Neural cell (in vitro differentiated cells): Measurements from ENCODE around the gene CHN1. TPM values are rescaled to one million over a fixed set of nuclear protein-coding genes. Genes with fewer than 3 reads are reported as not detected.

Experiments
- H2AFZ ChIP-seq: fragments of 200-600, 300-800 bp; sonication (generic), shearing (Covaris generic); 2 replicates; pipeline ENCODE4 v1.6.0; 2014; ENCODE audit warnings: low read depth, mild to moderate bottlenecking, antibody characterized with exemption, low read length, moderate library complexity
- H3F3A ChIP-seq: fragments of 200-600 bp; shearing (Covaris generic); 2 replicates; pipeline ENCODE4 v1.6.1; 2016; ENCODE audit warnings: mild to moderate bottlenecking, moderate library complexity, mixed read lengths, antibody characterized with exemption, low read length; ENCODE audit not compliant: insufficient read depth, poor library complexity, severe bottlenecking
- H3K27ac ChIP-seq: fragments of 200-600, 300-800 bp; sonication (generic), shearing (Covaris generic); 2 replicates; pipeline ENCODE4 v1.5.1; 2014; ENCODE audit warnings: mild to moderate bottlenecking, low read length, moderate library complexity
- H3K27me3 ChIP-seq: fragments of 300-800, 200-600 bp; sonication (generic), shearing (Covaris generic); 2 replicates; pipeline ENCODE4 v1.6.0; 2014; ENCODE audit warnings: mild to moderate bottlenecking, low read depth, low read length, moderate library complexity; ENCODE audit not compliant: insufficient read depth
- H3K36me3 ChIP-seq: fragments of 300-800, 200-600 bp; sonication (generic), shearing (Covaris generic); 2 replicates; pipeline ENCODE4 v1.5.1; 2014; ENCODE audit warnings: mild to moderate bottlenecking, antibody characterized with exemption, low read length, moderate library complexity; ENCODE audit not compliant: insufficient read depth
- H3K4me2 ChIP-seq: fragments of 300-800, 200-600 bp; sonication (generic), shearing (Covaris generic); 2 replicates; pipeline ENCODE4 v1.6.0; 2014; ENCODE audit warnings: mild to moderate bottlenecking, low read length
- H3K4me3 ChIP-seq: fragments of 300-800, 200-600 bp; sonication (generic), shearing (Covaris generic); 2 replicates; pipeline ENCODE4 v1.5.1; 2014; ENCODE audit warnings: mild to moderate bottlenecking, low read length, moderate library complexity
- H3K79me2 ChIP-seq: fragments of 200-600 bp; shearing (Covaris generic); replicated peaks from 2 replicates; pipeline ENCODE4 v1.6.0; 2014; ENCODE audit warnings: mild to moderate bottlenecking, low read length, moderate library complexity; ENCODE audit not compliant: insufficient read depth
- H3K9ac ChIP-seq: fragments of 300-800, 200-600 bp; sonication (generic), shearing (Covaris generic); 2 replicates; pipeline ENCODE4 v1.6.1; 2016; ENCODE audit warnings: mild to moderate bottlenecking, low read length, mixed read lengths
- H3K9me2 ChIP-seq: fragments of 200-600 bp; shearing (Covaris generic); 2 replicates; pipeline ENCODE4 v1.6.1; 2016; ENCODE audit warnings: mild to moderate bottlenecking, low read length, mixed read lengths; ENCODE audit not compliant: insufficient read depth
- H3K9me3 ChIP-seq: fragments of 200-600, 300-800 bp; sonication (generic), shearing (Covaris generic); 2 replicates; pipeline ENCODE4 v1.6.1; 2016; ENCODE audit warnings: mild to moderate bottlenecking, mixed run types, low read length, moderate library complexity, mixed read lengths
- H4K20me1 ChIP-seq: fragments of 200-600 bp; shearing (Covaris generic); 2 replicates; pipeline ENCODE4 v1.6.1; 2016; ENCODE audit warnings: mild to moderate bottlenecking, mixed run types; ENCODE audit not compliant: insufficient read depth
- EP300 ChIP-seq: fragments of 450-650 bp; conservative IDR thresholded peaks from 2 replicates; pipeline ENCODE4 v1.6.1; 2014; ENCODE audit warnings: antibody characterized with exemption, mild to moderate bottlenecking, moderate library complexity; ENCODE audit not compliant: poor library complexity, severe bottlenecking
- EZH2 ChIP-seq: fragments of 200-600, 300-800 bp; shearing (Covaris generic), sonication (generic); IDR thresholded peaks from 2 replicates; pipeline ENCODE4 v1.6.1; 2014; ENCODE audit warnings: antibody characterized with exemption, low read length, borderline replicate concordance, mild to moderate bottlenecking; ENCODE audit not compliant: insufficient read depth, poor library complexity, severe bottlenecking
- MXI1 ChIP-seq: fragments of 450-650 bp; conservative IDR thresholded peaks from 2 replicates; pipeline ENCODE4 v1.6.1; 2014; ENCODE audit warnings: antibody characterized with exemption, mild to moderate bottlenecking; ENCODE audit not compliant: poor library complexity, severe bottlenecking
- POLR2AphosphoS5 ChIP-seq: IDR thresholded peaks from 2 replicates; pipeline ENCODE4 v1.6.1; 2012
- RAD21 ChIP-seq: fragments of 450-650 bp; conservative IDR thresholded peaks from 2 replicates; pipeline ENCODE4 v1.6.1; 2014; ENCODE audit warnings: antibody characterized with exemption, mild to moderate bottlenecking, moderate library complexity
- SMC3 ChIP-seq: fragments of 450-650 bp; conservative IDR thresholded peaks from 2 replicates; pipeline ENCODE4 v1.6.1; 2014; ENCODE audit warnings: antibody characterized with exemption, mild to moderate bottlenecking, moderate library complexity; ENCODE audit not compliant: poor library complexity
- TAF1 ChIP-seq: IDR thresholded peaks from 2 replicates; pipeline ENCODE4 v1.6.1; 2012; ENCODE audit warnings: low read depth
- polyA plus RNA-seq: library from polyadenylated mRNA; depleted of rRNA; stranded (reverse); fragments of >200 nt; gene quantifications from 2 replicates; pipeline ENCODE4 v1.2.3, GENCODE V29; 2014
- TF ChIP-seq, protein P1 (sequence below): fragments of 450-650 bp; IDR thresholded peaks from 2 replicates; pipeline ENCODE4 v1.5.1; 2014; ENCODE audit warnings: antibody characterized with exemption, mild to moderate bottlenecking, moderate library complexity; ENCODE audit not compliant: poor library complexity, severe bottlenecking
- TF ChIP-seq, protein P2 (sequence below): IDR thresholded peaks from 2 replicates; pipeline ENCODE4 v1.6.1; 2012; ENCODE audit warnings: borderline replicate concordance

Gene CHN1
- polyA plus RNA-seq, 1 donor from 2014 or later: 133 TPM

DNA sequence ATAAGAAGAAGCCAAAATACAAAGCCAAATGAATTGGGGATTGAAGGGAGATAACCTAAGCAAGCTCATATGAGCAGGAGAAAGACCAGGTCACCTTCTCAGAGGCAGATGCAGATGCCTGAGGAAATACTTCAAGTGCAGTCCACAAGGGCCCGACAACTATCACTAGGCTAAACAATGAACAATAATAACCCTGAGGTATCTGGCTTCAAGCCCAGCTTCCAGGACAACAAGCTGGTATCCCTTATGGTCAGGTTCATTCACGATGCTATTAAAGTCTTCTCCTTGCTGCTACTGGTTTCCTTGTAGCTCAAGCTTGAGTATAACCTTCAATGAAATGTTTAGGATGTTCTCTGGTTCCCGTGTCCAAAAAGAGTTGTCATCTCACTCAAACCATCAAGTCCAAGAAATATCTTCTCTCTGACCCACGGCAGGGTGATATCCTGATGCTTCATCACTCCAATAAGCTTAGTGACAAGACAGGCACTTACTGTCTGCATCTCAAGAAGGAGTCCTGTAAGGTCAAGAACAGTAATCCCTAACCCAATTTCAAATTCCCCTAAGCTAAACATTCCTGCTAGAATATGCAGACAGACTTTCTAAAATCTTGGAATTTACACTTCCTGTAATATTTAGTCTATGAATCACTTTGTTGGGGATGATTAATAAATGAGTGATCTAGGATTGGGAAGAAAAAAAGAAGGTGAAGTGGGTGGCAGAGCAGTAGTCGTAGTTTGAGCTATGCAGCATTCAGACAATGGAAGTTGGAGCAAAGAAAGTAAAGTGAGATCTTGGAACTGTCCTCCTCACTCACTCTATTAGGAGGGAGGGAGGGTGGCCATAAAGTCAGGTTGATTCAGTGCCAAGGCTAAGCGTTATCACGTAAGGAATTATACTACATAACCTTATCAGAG lies 33.1 kb downstream of the CHN1 start:
- Histone ChIP-seq H3K27ac (no peak overlapping the region), H3K9me2 (no peaks in the 10 kb centered on the region), H3K9me3 (no peaks in the 10 kb centered on the region), H2AFZ (no peak overlapping the region), H4K20me1 (no peaks in the 10 kb centered on the region), H3K36me3 (no peaks in the 10 kb centered on the region), H3K9ac (no peak overlapping the region), H3K79me2 (peaks cover 73% of the 10 kb centered on the region), H3K4me3 (no peak overlapping the region), H3K4me2 (no peak overlapping the region), H3K27me3 (no peaks in the 10 kb centered on the region), H3F3A (no peaks in the 10 kb centered on the region)
- TF ChIP-seq MXI1: no peak
- TF ChIP-seq, protein P1, sequence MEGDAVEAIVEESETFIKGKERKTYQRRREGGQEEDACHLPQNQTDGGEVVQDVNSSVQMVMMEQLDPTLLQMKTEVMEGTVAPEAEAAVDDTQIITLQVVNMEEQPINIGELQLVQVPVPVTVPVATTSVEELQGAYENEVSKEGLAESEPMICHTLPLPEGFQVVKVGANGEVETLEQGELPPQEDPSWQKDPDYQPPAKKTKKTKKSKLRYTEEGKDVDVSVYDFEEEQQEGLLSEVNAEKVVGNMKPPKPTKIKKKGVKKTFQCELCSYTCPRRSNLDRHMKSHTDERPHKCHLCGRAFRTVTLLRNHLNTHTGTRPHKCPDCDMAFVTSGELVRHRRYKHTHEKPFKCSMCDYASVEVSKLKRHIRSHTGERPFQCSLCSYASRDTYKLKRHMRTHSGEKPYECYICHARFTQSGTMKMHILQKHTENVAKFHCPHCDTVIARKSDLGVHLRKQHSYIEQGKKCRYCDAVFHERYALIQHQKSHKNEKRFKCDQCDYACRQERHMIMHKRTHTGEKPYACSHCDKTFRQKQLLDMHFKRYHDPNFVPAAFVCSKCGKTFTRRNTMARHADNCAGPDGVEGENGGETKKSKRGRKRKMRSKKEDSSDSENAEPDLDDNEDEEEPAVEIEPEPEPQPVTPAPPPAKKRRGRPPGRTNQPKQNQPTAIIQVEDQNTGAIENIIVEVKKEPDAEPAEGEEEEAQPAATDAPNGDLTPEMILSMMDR: no peak
- no peak for TF ChIP-seq EZH2
- TF ChIP-seq SMC3: no peak
- TF ChIP-seq POLR2AphosphoS5: no peak
- TF ChIP-seq, protein P2, sequence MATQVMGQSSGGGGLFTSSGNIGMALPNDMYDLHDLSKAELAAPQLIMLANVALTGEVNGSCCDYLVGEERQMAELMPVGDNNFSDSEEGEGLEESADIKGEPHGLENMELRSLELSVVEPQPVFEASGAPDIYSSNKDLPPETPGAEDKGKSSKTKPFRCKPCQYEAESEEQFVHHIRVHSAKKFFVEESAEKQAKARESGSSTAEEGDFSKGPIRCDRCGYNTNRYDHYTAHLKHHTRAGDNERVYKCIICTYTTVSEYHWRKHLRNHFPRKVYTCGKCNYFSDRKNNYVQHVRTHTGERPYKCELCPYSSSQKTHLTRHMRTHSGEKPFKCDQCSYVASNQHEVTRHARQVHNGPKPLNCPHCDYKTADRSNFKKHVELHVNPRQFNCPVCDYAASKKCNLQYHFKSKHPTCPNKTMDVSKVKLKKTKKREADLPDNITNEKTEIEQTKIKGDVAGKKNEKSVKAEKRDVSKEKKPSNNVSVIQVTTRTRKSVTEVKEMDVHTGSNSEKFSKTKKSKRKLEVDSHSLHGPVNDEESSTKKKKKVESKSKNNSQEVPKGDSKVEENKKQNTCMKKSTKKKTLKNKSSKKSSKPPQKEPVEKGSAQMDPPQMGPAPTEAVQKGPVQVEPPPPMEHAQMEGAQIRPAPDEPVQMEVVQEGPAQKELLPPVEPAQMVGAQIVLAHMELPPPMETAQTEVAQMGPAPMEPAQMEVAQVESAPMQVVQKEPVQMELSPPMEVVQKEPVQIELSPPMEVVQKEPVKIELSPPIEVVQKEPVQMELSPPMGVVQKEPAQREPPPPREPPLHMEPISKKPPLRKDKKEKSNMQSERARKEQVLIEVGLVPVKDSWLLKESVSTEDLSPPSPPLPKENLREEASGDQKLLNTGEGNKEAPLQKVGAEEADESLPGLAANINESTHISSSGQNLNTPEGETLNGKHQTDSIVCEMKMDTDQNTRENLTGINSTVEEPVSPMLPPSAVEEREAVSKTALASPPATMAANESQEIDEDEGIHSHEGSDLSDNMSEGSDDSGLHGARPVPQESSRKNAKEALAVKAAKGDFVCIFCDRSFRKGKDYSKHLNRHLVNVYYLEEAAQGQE: no peak
- no peak for TF ChIP-seq TAF1
- no peak for TF ChIP-seq EP300

DNA sequence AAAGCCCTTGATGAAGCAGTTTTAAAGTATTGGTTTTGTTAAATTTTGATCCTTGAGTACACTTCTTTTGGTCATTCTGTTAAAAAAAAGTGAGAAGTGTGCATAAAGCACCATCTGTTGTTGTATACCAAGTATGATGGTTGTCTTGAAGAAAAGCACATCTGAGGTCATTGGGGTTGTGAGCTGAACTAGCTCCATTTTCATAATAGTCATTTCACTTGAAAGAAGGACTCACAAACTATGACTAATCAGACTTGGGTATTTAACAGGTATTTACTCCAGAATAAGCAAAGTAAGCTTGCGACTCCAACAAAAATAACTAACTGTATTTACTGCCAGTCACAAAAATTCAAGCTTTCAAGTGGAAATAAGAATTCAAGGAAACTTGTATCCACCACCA lies 35.1 kb downstream of the CHN1 start:
- Histone ChIP-seq H3K4me3 (no peak overlapping the region), H3K79me2 (peaks cover 58% of the 10 kb centered on the region)

More for the DNA sequence above, 35.1 kb downstream of the CHN1 start:
- no peaks in the 10 kb centered on the region for H3F3A ChIP-seq
- no peak overlapping the region for H3K9ac ChIP-seq
- no peaks in the 10 kb centered on the region for H4K20me1 ChIP-seq
- TF ChIP-seq SMC3: no peak
- TF ChIP-seq TAF1: no peak
- TF ChIP-seq, protein P1: no peak
- TF ChIP-seq RAD21: no peak
- no peak for TF ChIP-seq EZH2
- TF ChIP-seq POLR2AphosphoS5: no peak
- TF ChIP-seq MXI1: no peak
- TF ChIP-seq EP300: no peak
- TF ChIP-seq, protein P2: no peak
- no peaks in the 10 kb centered on the region for H3K36me3 ChIP-seq
- H3K9me2 ChIP-seq: no peaks in the 10 kb centered on the region
- H3K27me3 ChIP-seq: no peaks in the 10 kb centered on the region
- no peaks in the 10 kb centered on the region for H3K9me3 ChIP-seq
- H3K4me2 ChIP-seq: no peak overlapping the region
- no peak overlapping the region for H2AFZ ChIP-seq
- H3K27ac ChIP-seq: no peak overlapping the region
